ENCODE results near the gene MAML2.
"Not testable (repeated sequence)": the region's sequence is repeated elsewhere in the genome, so short reads cannot be mapped to it uniquely, and the experiment has no call there.

The MAML2 gene

DNA sequence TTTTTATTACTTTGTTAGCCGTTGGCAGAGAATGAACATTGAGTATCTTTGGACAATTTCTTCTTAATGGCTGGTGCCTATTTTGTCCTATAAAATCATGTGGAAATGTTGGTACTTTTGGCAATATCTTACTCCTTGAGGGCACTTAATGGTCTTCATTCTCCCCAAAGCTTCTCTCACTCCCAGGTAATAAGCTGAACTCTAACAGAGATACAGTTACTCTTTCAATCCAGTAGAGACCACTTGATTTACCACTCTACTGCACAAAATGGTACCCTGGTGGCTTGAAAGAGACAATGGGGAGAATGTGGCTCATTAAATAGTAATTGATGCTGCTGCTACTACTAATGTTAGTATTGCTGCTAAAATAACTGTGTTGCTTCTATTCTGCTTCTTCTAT, 53.0 kb downstream of the MAML2 start:
- no peak for DNase-seq

- no peak for DNase-seq
These were observed 54.1 kb downstream of the MAML2 start for GRCh38 chr11:96288915-96289314.

DNA sequence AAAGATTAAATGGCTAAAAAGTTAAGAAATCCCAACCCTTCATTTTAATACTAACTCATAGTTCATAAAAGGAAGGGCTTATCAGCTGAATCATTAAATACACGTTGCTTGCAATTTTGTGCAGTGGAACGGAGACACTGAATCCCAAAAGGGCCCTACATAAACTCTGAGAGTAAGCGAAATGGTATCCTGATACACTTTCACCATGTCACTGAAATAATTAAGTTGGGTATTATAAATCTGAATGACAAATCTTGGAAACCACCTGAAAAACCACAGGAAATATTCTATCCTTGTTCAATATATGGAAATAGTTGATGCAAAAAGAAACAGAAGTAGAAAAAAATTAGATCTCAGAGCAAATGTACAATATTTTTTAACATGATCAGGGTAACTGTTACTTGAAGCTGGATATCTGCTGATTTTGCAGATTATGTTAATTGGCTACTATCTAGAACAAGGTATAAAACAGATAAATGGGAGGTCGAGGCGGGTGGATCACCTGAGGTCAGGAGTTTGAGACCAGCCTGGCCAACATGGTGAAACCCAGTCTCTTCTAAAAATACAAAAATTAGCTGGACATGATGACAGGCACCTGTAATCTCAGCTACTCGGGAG, 55.1 kb downstream of the MAML2 start:
- no peak for DNase-seq

DNA sequence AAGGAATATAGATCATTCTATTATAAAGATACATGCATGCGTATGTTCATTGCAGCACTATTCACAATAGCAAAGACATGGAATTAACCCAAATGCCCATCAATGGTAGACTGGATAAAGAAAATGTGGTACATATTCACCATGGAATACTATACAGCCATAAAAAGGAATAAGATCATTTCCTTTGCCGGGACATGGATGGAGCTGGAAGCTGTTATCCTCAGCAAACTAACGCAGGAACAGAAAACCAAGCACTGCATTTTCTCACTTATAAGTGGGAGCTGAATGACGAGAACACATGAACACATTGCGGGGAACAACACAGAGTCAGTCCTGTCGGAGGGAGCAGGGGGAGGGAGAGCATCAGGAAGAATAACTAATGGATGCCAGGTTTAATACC, 57.0 kb downstream of the MAML2 start:
- not testable (repeated sequence) for DNase-seq

- DNase-seq, result no peak
These were observed 58.1 kb downstream of the MAML2 start for GRCh38 chr11:96284917-96285316.

GRCh38 chr11:96284401-96284800, 58.6 kb downstream of the MAML2 start:
- no peak for DNase-seq

- no peak for DNase-seq
These were observed 60.3 kb downstream of the MAML2 start for GRCh38 chr11:96282625-96283220.

- DNase-seq, result no peak
These were observed 62.6 kb downstream of the MAML2 start for GRCh38 chr11:96280444-96280843.

GRCh38 chr11:96279896-96280290, 63.1 kb downstream of the MAML2 start:
- no peak for DNase-seq

GRCh38 chr11:96279018-96279895, 63.7 kb downstream of the MAML2 start:
- no peak for DNase-seq

- DNase-seq, result no peak
These were observed 64.7 kb downstream of the MAML2 start for GRCh38 chr11:96278039-96278897.

DNA sequence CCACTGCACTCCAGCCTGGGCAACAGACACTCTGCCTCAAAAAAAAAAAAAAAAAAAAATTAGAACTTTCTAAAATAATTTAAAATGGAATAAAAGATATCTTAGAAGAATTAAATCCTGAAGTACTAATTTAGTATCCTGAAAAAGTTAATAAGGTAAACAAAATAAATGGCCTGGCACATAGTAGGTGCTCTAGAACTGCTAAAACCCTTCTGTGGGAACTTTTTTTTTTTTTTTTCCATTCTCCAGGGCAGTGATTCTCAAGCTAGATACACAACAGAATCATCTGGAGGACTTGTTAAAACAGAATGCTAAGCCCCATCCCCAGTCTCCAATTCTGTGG, 65.3 kb downstream of the MAML2 start:
- DNase-seq, result no peak

GRCh38 chr11:96276836-96277235, 66.2 kb downstream of the MAML2 start:
- DNase-seq, result no peak

DNA sequence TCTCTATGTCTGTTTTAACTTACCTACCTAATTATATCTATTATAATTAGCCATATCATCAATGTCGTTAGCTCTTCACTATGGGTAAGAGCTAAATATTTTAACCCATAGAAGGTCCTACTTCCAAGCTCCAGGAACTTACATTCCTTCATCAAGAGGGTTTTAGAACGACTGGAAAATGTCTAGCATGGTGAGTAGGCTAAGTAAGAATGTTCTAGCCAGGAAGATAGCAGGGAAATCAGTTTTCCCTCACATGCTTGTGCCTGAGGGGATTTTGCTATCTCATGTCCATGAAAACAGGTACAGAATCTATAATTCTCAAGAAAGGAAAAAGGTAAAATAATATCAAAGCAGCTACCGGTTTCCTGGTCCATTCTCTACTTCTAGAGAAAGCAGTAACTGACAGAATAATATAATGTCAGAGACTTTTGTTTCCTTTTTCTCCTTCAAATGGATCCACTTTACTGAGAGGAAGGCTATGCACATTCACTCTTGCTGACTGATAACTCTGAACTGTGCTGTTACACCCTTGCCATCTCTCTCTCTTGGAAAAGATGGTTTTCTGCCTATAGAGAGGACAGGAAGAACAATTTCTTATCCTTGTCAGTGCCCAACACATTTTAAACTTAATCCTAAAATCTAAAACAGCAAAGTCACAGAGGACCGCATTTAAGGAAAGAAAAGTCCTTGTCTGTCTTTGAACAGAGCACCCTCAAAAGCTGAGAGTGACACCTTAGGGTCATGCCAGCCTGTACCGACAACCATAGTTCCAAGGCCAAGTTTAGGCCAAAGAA, 67.0 kb downstream of the MAML2 start:
- no peak for DNase-seq

DNA sequence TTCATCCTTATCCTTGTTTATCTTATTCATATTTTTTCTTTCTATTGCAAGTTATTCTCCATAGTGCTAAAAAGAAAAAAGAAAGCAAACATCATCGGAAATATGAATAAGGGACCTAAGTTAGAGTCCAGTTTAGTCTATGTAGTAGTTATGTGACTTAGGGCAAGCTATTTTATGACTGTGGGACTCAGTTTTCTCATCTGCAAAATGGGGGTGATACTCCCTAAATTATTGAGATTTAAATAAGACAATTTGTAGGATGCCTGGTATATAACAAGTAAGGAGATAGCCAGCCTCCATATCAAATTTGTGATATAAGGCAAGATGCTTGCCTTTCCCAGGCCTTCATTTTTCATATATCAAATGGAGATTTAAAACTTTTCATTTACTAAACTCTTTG, 69.5 kb downstream of the MAML2 start:
- no peak for DNase-seq

- DNase-seq, result no peak
These were observed 70.3 kb downstream of the MAML2 start for GRCh38 chr11:96272529-96273222.

DNA sequence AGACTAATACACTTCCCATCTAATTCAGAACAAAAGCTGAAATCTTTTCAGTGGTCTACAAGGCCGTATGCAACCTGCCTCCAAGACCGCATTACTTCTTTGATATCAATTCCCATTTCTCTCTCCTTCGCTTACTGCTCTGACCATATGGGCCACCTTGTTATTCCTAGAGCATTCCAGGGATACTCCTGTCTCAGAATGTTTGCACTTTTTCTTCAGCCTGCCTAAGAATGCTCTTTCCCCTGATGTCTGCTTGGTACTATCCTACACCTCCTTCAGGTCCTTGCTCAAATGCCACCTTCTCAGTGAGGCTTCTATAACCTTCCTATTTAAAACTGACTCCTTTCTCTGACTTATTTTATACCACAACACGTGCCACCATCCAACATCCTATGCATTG, 71.2 kb downstream of the MAML2 start:
- no peak for DNase-seq

DNA sequence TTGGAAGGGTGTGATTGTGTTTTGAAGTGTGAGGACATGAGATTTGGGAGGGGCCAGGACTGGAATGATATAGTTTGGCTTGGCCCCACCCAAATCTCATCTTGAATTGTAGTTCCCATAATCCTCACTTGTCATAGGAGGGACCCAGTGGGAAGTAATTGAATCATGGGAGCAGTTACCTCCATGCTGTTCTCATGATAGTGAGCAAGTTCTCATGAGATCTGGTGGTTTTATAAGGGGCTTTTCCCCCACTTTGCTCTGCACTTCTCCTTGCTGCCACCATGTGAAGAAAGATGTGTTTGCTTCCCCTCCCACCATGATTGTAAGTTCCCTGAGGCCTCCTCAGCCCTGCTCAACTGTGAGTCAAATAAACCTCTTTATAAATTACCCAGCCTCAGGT, 71.6 kb downstream of the MAML2 start:
- not testable (repeated sequence) for DNase-seq

DNA sequence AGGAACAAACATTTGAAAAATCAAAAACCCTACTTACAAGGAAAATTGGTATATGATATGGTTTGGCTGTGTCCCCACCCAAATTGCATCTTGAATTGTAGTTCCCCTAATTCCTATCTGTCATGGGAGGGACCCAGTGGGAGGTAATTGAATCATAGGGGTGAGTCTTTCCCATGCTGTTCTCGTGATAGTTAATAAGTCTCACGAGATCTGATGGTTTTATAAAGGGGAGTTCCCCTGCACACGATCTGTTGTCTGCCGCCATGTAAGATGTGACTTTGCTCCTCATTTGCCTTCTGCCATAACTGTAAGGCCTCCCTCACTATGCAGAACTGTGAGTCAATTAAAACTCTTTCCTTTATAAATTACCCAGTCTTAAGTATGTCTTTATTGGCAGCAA, 74.5 kb downstream of the MAML2 start:
- not testable (repeated sequence) for DNase-seq

DNA sequence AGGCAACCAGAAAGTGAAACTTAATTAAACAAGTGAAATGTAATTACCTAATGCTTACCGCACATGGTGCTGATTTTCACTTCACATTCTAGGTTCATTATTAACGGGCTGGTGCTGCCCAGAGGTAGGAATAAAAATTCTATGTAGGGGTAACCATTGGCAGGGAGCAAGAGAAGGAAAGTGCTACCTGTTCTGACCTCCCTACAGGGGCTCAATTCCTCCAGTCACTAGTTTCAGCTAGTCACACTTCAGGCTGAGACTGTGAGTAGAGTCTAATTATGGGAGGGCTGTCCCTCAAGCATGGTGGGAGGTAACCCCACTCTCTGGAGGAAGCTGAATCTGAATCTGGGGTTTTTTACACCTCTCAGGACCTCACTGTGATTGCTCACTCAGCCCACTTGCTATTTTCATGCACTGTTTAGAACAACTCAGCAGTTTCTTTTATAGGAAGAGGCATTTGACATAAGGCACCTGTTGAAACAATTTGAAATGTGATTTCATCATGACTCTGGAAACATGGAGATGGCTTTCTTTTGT, 75.4 kb downstream of the MAML2 start:
- no peak for DNase-seq

- no peak for DNase-seq
These were observed 75.9 kb downstream of the MAML2 start for GRCh38 chr11:96267001-96267495.
